CD14-positive monocyte (primary cell): ENCODE results near the gene PSMD14. TPM values are rescaled to one million over a fixed set of nuclear protein-coding genes. Genes with fewer than 3 reads are reported as not detected.

ENCODE experiments used
- DNase-seq, 3 donors: peaks; one replicate each; pipeline ENCODE4 v3.0.0-alpha.2; 2011 to 2022
- H2AFZ ChIP-seq: 2 replicates; pipeline ENCODE4 v1.6.0; 2012; ENCODE audit warnings: mild to moderate bottlenecking, low read depth, low read length, inconsistent platforms; ENCODE audit not compliant: insufficient read depth, poor library complexity, severe bottlenecking
- H3K27ac ChIP-seq, 2 donors: 1 replicate in 1 of 2; 2 replicates in 1 of 2; pipeline ENCODE4 v1.5.1; 2012 to 2013; ENCODE audit warnings: low read length in 2 of 2, control low read depth in 1 of 2, inconsistent platforms in 1 of 2, low read depth in 1 of 2, mild to moderate bottlenecking in 1 of 2
- H3K27me3 ChIP-seq, 2 donors: one replicate each; pipeline versions ENCODE4 v1.6.0 to v1.6.1; 2011 to 2013; ENCODE audit warnings: low read length in 2 of 2; ENCODE audit not compliant: control insufficient read depth in 2 of 2, insufficient read depth in 2 of 2
- H3K36me3 ChIP-seq, 2 donors: replicated peaks in 1 of 2; 1 replicate in 1 of 2; 2 replicates in 1 of 2; pipeline versions ENCODE4 v1.5.1 to v1.6.1; 2012 to 2013; ENCODE audit warnings: low read length in 2 of 2, control low read depth in 1 of 2, inconsistent platforms in 1 of 2, mild to moderate bottlenecking in 1 of 2; ENCODE audit not compliant: insufficient read depth in 2 of 2, control insufficient read depth in 1 of 2
- H3K4me1 ChIP-seq, 2 donors: 1 replicate in 1 of 2; 2 replicates in 1 of 2; pipeline versions ENCODE4 v1.5.1 to v1.6.1; 2012 to 2013; ENCODE audit warnings: low read length in 2 of 2, control low read depth in 1 of 2, inconsistent platforms in 1 of 2, mild to moderate bottlenecking in 1 of 2, moderate library complexity in 1 of 2; ENCODE audit not compliant: insufficient read depth in 2 of 2, control insufficient read depth in 1 of 2
- H3K4me2 ChIP-seq: replicated peaks from 2 replicates; pipeline ENCODE3; 2012; ENCODE audit warnings: low read length, moderate library complexity, mild to moderate bottlenecking; ENCODE audit not compliant: poor library complexity, severe bottlenecking; ENCODE audit errors: extremely low read depth
- H3K4me3 ChIP-seq, 3 experiments: fragments of 200-600 bp in 1 of 3; sonication (generic) in 1 of 3; replicated peaks in 1 of 3; 1 replicate in 2 of 3; 2 replicates in 1 of 3; pipeline ENCODE4 v1.5.1; 2011 to 2013; ENCODE audit warnings: low read length in 3 of 3, mild to moderate bottlenecking in 3 of 3, control low read depth in 2 of 3, low read depth in 2 of 3, inconsistent platforms in 1 of 3, moderate library complexity in 1 of 3
- H3K79me2 ChIP-seq: 2 replicates; pipeline ENCODE4 v1.6.0; 2012; ENCODE audit warnings: mild to moderate bottlenecking, control low read depth, inconsistent platforms, low read length, moderate library complexity; ENCODE audit not compliant: insufficient read depth
- H3K9ac ChIP-seq: 2 replicates; pipeline ENCODE4 v1.6.0; 2017; ENCODE audit warnings: low read length, mild to moderate bottlenecking; ENCODE audit not compliant: insufficient read depth, poor library complexity, severe bottlenecking
- H3K9me3 ChIP-seq, 2 donors: replicated peaks in 1 of 2; 1 replicate in 1 of 2; 2 replicates in 1 of 2; pipeline versions ENCODE4 v1.5.1 to v1.6.1; 2012 to 2013; ENCODE audit warnings: low read length in 2 of 2, control low read depth in 1 of 2; ENCODE audit not compliant: control insufficient read depth in 1 of 2, insufficient read depth in 1 of 2
- H4K20me1 ChIP-seq: 2 replicates; pipeline ENCODE4 v1.6.0; 2012; ENCODE audit warnings: mild to moderate bottlenecking, low read length, control low read depth, moderate library complexity; ENCODE audit not compliant: insufficient read depth
- H3K27ac Mint-ChIP-seq, 7 donors: one replicate each; pipeline ENCODE4 v1.8.0; 2020; ENCODE audit warnings: mild to moderate bottlenecking in 7 of 7, mixed read lengths in 7 of 7, moderate library complexity in 6 of 7, inconsistent platforms in 2 of 7
- H3K27me3 Mint-ChIP-seq, 3 donors: one replicate each; pipeline ENCODE4 v1.8.0; 2021 to 2022; ENCODE audit warnings: low read depth in 3 of 3, mild to moderate bottlenecking in 3 of 3, mixed read lengths in 3 of 3, moderate library complexity in 3 of 3, inconsistent platforms in 1 of 3
- H3K36me3 Mint-ChIP-seq, 2 donors: one replicate each; pipeline ENCODE4 v1.8.0; 2020; ENCODE audit warnings: mixed read lengths in 2 of 2, inconsistent platforms in 1 of 2, mild to moderate bottlenecking in 1 of 2
- H3K4me1 Mint-ChIP-seq: one replicate; pipeline ENCODE4 v1.8.0; 2020; ENCODE audit warnings: mild to moderate bottlenecking, mixed read lengths
- H3K4me3 Mint-ChIP-seq, 2 donors: one replicate each; pipeline ENCODE4 v1.8.0; 2020; ENCODE audit warnings: mild to moderate bottlenecking in 2 of 2, mixed read lengths in 2 of 2, moderate library complexity in 1 of 2
- H3K9me3 Mint-ChIP-seq, 7 donors: one replicate each; pipeline ENCODE4 v1.8.0; 2020 to 2022; ENCODE audit warnings: mixed read lengths in 7 of 7, mild to moderate bottlenecking in 6 of 7, moderate library complexity in 6 of 7, inconsistent platforms in 2 of 7
- CTCF ChIP-seq: fragments of 200-600 bp; IDR thresholded peaks from one replicate; pipeline ENCODE4 v1.8.0; 2022; ENCODE audit warnings: antibody characterized with exemption, mild to moderate bottlenecking
- WGBS: methylation state at CpG from one replicate; pipeline ENCODE4 v1.1.5; 2013; ENCODE audit warnings: missing lambda C conversion rate; ENCODE audit not compliant: insufficient coverage; 5-methylcytosine and 5-hydroxymethylcytosine counted together
- intact Hi-C, 2 donors: fragments of 100-400 bp; cut with micrococcal nuclease; formaldehyde crosslinking; loops; one replicate each; pipeline versions ENCODE4 v1.15.0 to v1.15.1; 2023
- polyA plus RNA-seq, 3 donors: library from polyadenylated mRNA; depleted of rRNA in 1 of 3; unstranded in 2 of 3; stranded (reverse) in 1 of 3; fragments of 300-500 nt in 2 of 3; fragments of >200 nt in 1 of 3; fragmentation: Illumina TruSeq in 2 of 3; gene quantifications; 1 replicate in 2 of 3; 2 replicates in 1 of 3; pipeline ENCODE4 v1.2.3, GENCODE V29; 2012 to 2021

PSMD14 gene
- polyA plus RNA-seq, 3 donors: 8.7 to 37.8 (median 29.3) TPM

GRCh38 chr2:161400076-161400475 is 91.9 kb downstream of the PSMD14 start:
- Histone ChIP-seq H4K20me1 (no peaks in the 10 kb centered on the region), H3K4me3 (no peak overlapping the region), H3K79me2 (no peaks in the 10 kb centered on the region), H3K4me2 (no peak overlapping the region), H2AFZ (no peak overlapping the region), H3K36me3 (peaks cover 42 to 72% of the 10 kb centered on the region in 2 donors), H3K27me3 (no peaks in the 10 kb centered on the region), H3K4me1 (no peaks in the 10 kb centered on the region), H3K9ac (no peak overlapping the region), H3K27ac (no peak overlapping the region), H3K9me3 (no peaks in the 10 kb centered on the region)
- DNase-seq: no peak
- TF ChIP-seq CTCF: no peak
- no peaks in the 10 kb centered on the region for H3K4me1 Mint-ChIP-seq
- intact Hi-C loops: no loop called here
- WGBS: no CpG with 5 or more reads among the region's 2 CpGs
- no peaks in the 10 kb centered on the region for H3K27me3 Mint-ChIP-seq
- peaks cover 55 to 57% of the 10 kb centered on the region in 2 donors for H3K36me3 Mint-ChIP-seq
- peaks cover 0 to 4% (median 0%) of the 10 kb centered on the region in 7 donors for H3K9me3 Mint-ChIP-seq
- H3K4me3 Mint-ChIP-seq: no peak overlapping the region
- no peak overlapping the region for H3K27ac Mint-ChIP-seq

GRCh38 chr2:161402297-161402696 is 94.1 kb downstream of the PSMD14 start:
- no peak overlapping the region for H3K4me2 ChIP-seq
- H3K79me2 ChIP-seq: no peaks in the 10 kb centered on the region
- no peak overlapping the region for H3K9ac ChIP-seq
- TF ChIP-seq CTCF: no peak
- H3K27ac ChIP-seq: no peak overlapping the region
- H3K36me3 ChIP-seq: peaks cover 21 to 49% of the 10 kb centered on the region in 2 donors
- no peak for DNase-seq
- no peak overlapping the region for H3K4me3 ChIP-seq
- no peaks in the 10 kb centered on the region for H3K27me3 ChIP-seq
- no peaks in the 10 kb centered on the region for H3K27me3 Mint-ChIP-seq
- H3K4me3 Mint-ChIP-seq: no peak overlapping the region
- H3K4me1 Mint-ChIP-seq: no peaks in the 10 kb centered on the region
- H4K20me1 ChIP-seq: no peaks in the 10 kb centered on the region
- H3K9me3 ChIP-seq: no peaks in the 10 kb centered on the region
- no peak overlapping the region for H3K27ac Mint-ChIP-seq
- H3K9me3 Mint-ChIP-seq: peaks cover 0 to 3% (median 0%) of the 10 kb centered on the region in 7 donors
- no peak overlapping the region for H2AFZ ChIP-seq
- intact Hi-C loops: no loop called here
- no CpG with 5 or more reads among the region's 4 CpGs for WGBS
- H3K4me1 ChIP-seq: no peaks in the 10 kb centered on the region
- peaks cover 35 to 39% of the 10 kb centered on the region in 2 donors for H3K36me3 Mint-ChIP-seq
